MM.1S (cell line): ENCODE data around the gene SIGLEC11.

Experiments used
- CTCF ChIP-seq: fragments of 300-600 bp; sonication (generic); IDR thresholded peaks from 2 replicates; pipeline ENCODE4 v1.5.1; 2016; ENCODE audit warnings: antibody characterized with exemption, low read length, mixed read lengths
- EZH2 ChIP-seq: fragments of 300-600 bp; sonication (generic); optimal IDR thresholded peaks from 2 replicates; pipeline ENCODE3; 2017; ENCODE audit warnings: low read depth, mild to moderate bottlenecking, antibody characterized with exemption, low read length, mixed read lengths

- TF ChIP-seq CTCF: no peak
- TF ChIP-seq EZH2: no peak
These were observed 36.7 kb upstream of the SIGLEC11 start for GRCh38 chr19:49997709-49998108.
